HFF-Myc (cell line): ENCODE results near the gene DMAC2.

Experiments used
- DNase-seq: peaks from one replicate; pipeline ENCODE4 v3.0.0-alpha.2; 2011; ENCODE audit warnings: low read depth; ENCODE audit errors: extremely low read depth
- H3K4me3 ChIP-seq: replicated peaks from 2 replicates; pipeline ENCODE4 v1.5.1; 2011; ENCODE audit warnings: low read depth, mild to moderate bottlenecking, control low read depth, low read length
- TF ChIP-seq, protein P1 (sequence below): IDR thresholded peaks from 2 replicates; pipeline ENCODE4 v1.5.1; 2012; ENCODE audit warnings: mild to moderate bottlenecking, low read depth, low read length, control low read depth; ENCODE audit errors: missing control alignments

DMAC2 gene

DNA sequence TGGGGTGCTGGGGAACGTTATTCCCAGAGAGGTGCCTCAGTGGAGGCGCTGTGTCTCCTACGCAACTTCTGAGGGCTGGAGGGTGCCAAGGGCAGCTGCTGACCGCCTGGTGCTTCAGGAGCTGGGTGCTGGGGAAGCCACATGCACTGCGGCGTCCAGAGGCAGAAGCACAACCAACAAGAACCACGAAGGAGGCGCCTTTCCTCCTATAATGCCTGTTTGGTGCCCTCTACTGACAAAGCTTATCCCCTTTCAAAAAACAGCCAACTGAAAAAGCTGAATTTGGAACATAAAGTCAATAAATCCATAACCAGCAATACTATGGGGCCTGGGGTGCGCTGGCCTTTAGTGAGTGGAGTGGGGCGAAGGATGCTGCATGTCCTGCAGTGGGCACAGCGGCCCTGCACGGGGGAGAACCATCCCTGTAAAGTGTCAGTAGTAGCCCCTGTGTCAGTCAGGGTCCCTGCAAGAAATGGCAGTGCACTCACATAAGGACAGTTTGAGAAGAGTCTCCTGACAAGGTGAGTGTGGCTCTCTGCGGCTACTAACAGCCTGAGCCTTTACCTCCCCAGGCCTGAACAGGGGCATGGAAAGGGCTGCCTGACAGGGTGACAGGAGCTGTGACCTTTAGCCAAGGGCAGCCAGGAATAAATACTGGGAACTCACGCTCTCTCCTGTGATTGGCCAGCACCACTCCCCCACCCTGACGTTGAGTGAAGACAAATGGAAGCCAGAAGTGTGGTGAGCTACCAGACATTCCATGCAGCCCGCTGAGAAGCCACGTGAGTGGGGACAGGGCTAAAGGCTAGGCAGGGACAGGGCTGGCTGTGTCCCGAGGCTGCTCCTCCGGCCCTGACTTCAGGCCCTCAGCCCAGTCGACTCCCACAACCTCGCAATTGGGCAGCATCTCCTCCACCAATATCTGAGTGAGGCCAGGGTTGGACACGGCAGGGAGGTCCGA lies 8.0 kb downstream of the DMAC2 start:
- no peak overlapping the region for H3K4me3 ChIP-seq
- TF ChIP-seq, protein P1, sequence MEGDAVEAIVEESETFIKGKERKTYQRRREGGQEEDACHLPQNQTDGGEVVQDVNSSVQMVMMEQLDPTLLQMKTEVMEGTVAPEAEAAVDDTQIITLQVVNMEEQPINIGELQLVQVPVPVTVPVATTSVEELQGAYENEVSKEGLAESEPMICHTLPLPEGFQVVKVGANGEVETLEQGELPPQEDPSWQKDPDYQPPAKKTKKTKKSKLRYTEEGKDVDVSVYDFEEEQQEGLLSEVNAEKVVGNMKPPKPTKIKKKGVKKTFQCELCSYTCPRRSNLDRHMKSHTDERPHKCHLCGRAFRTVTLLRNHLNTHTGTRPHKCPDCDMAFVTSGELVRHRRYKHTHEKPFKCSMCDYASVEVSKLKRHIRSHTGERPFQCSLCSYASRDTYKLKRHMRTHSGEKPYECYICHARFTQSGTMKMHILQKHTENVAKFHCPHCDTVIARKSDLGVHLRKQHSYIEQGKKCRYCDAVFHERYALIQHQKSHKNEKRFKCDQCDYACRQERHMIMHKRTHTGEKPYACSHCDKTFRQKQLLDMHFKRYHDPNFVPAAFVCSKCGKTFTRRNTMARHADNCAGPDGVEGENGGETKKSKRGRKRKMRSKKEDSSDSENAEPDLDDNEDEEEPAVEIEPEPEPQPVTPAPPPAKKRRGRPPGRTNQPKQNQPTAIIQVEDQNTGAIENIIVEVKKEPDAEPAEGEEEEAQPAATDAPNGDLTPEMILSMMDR: peak; percentile 40
- DNase-seq: no peak

DNA sequence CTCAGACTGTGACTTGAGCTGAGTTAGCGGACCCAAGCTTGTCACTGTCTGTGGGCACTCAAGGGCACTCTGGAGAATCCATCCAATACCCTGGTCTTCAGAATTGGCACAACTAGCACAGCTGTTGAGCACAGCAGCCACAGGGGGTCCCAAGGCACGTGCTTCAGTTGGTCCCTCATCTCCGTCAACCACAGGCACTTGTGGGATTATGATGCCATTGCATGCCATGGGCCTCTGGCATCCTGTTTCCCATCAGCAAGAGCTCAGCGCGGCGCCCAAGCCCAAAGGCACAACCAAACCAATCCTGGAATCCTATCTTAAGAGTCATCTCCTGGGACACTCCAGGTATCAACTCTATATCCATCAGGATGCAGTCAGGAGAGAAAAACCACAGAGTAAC lies 8.8 kb downstream of the DMAC2 start:
- no peak overlapping the region for H3K4me3 ChIP-seq
- TF ChIP-seq, protein P1: no peak
- DNase-seq: no peak

GRCh38 chr19:41428481-41428859 lies 11.2 kb downstream of the DMAC2 start:
- TF ChIP-seq, protein P1: no peak
- H3K4me3 ChIP-seq: no peak overlapping the region
- no peak for DNase-seq

DNA sequence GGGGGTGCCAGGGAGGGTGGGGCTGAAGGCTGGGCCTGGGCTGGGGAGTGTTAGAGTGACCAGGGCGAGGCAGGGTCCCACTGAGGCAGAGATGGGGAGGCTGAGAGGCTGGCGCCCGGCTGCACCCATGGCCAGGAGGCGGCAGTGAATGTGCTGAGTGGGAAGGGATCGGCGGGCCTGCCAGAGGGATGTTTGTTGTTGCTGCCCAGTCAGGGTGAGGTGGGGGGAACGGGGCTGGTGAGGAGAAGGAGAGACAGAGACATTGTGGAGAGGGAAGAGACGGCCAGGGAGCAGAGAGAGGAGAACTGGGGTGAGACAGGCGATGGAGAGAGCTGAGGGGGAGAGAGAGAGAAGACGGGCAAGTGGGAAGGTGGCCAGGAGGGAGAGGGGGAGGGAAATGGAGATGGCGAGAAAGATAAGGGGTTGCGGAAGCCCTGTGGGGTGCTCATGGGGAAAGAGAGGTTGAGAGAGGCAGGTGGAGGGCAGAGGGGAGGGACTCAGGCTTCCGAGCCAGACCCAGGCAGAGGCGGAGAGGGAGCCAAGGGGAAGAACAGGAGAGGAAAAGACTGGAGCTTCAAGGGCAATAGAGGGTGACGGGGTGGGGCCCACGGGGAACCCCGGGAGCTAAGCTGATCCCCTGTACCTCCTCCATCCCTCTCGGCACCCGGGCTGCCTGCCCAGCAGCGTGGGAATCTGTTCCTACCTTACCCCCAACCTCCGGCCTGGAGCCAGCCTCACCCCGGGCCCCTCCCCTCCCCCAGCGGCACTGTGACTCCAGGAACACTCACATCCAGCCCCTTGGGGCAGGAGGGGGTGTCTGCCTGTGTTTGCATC lies 11.8 kb downstream of the DMAC2 start:
- TF ChIP-seq, protein P1: no peak
- no peak overlapping the region for H3K4me3 ChIP-seq
- DNase-seq: no peak

- no peak for DNase-seq
- H3K4me3 ChIP-seq: peak within 1 kb of the TSS; percentile 20
- TF ChIP-seq, protein P1: no peak
Measured at GRCh38 chr19:41426952-41427646, 12.6 kb downstream of the DMAC2 start, which contains the start of gene B3GNT8. B3GNT8 (minus strand) TSS chr19:41427374; CDS start chr19:41426778, 596 bp downstream.

DNA sequence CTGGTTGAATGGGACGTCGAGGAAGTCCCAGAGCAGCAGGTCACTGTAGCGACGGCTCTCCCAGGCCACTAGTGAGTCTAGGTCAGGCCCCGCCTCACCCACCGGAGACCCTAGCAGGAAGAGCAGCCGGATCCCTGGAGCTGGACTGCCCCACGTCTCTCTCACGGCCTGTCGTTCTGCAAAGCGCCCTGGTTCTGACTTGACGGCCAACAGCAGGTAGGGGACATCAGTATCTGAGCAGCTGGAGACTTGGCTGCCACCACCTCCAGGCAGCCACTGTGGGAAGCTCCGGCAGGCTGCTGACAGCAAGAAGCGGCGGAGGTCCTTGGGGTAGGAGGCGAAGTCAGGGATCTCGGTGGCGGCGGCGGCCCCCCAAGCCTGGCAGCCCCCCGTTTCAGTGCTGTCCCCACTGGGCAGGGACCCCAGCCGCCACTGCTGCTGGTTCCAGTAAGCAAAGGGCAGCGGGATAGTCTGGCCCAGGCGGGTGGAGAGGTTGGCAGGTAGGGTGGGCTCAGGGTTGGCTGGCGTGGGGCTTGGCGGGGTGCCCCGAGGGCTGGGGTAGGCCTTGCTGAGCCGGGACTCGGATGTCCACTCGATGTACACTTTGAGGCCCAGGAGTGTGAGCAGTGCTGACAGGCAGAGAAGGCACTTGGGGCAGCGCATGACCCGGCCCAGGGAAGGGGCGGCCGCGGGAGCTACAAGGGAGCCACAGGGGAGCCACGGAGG lies 13.4 kb downstream of the DMAC2 start:
- DNase-seq: no peak
- no peak overlapping the region for H3K4me3 ChIP-seq
- TF ChIP-seq, protein P1: no peak
